Gastrocnemius medialis (tissue), 4 donors: ENCODE results near the gene FRRS1L.

Experiments used
- CTCF ChIP-seq, 5 experiments: fragments of 450-650 bp in 3 of 5; fragments of 200-600 bp in 2 of 5; sonication (generic) in 2 of 5; IDR thresholded peaks in 4 of 5; conservative IDR thresholded peaks in 1 of 5; 1 replicate in 4 of 5; 2 replicates in 1 of 5; pipeline ENCODE4 v1.5.1; 2016 to 2019; ENCODE audit warnings: antibody characterized with exemption in 5 of 5, mild to moderate bottlenecking in 3 of 5, moderate library complexity in 3 of 5
- POLR2A ChIP-seq, 2 donors: fragments of 450-650 bp; IDR thresholded peaks; one replicate each; pipeline ENCODE4 v1.6.1; 2017; ENCODE audit warnings: antibody characterized with exemption in 2 of 2, mild to moderate bottlenecking in 2 of 2, moderate library complexity in 2 of 2

DNA sequence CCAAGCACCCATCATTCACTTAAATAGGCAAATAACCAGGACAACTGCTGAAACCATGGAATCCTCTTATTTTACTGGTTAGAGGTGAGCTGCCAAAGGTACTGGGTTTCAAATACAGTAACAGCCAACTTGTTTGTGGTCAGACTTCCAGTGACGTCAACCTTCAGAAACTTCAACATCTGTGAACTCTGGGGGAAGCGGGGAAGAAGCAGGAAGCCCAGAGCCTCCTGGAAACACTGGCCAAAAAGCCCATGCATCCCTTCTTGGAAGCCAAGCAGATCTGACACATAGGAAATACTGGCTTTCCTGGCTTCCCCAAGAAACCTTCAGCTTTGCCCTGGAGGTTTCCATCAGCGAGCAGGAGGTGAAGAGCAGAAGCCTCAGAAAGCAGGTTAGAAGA lies 4.9 kb upstream of the FRRS1L start:
- TF ChIP-seq CTCF (IDR thresholded peaks at IDR 0.05 in 4 of 5, conservative IDR thresholded peaks at IDR 0.05 in 1 of 5), result no peak
- no peak for TF ChIP-seq POLR2A (IDR thresholded peaks at IDR 0.05)
